ENCODE data around the gene UNC5B. TPM values are rescaled to one million over a fixed set of nuclear protein-coding genes. Genes with fewer than 3 reads are reported as not detected.
"Not testable (repeated sequence)": the region's sequence is repeated elsewhere in the genome, so short reads cannot be mapped to it uniquely, and the experiment has no call there.

The UNC5B gene
- total and polyA plus RNA-seq, 4 donors: 2.9 to 13.0 (median 8.5) TPM

- intact Hi-C loops (cut with DNase I): no loop called here
- Histone ChIP-seq H3K4me3 (ENCODE audit: low read length in 2 of 2) (peak overlapping the region; percentile 60 to 64), H3K36me3 (ENCODE audit: control insufficient read depth in 1 of 2, insufficient read depth in 2 of 2, low read length in 1 of 2) (no peaks in the 10 kb centered on the region), H3K27me3 (ENCODE audit: control insufficient read depth in 1 of 2, insufficient read depth in 2 of 2, low read length in 1 of 2) (no peaks in the 10 kb centered on the region), H3K4me1 (ENCODE audit: control insufficient read depth in 1 of 2, insufficient read depth in 2 of 2, low read length in 2 of 2) (peaks cover 0 to 3% of the 10 kb centered on the region in 2 donors), H3K27ac (ENCODE audit: low read depth in 1 of 2, low read length in 2 of 2) (peak overlapping the region in 1 of 2 donors; percentile 39), H3K9me3 (ENCODE audit: control insufficient read depth, low read length) (no peaks in the 10 kb centered on the region)
- peak in 1 of 2 donors; percentile 83 for DNase-seq
- ATAC-seq (ENCODE audit: low FRiP score): no peak
- 1 to 2% methylated on average over 57 of the region's 57 CpGs for WGBS, 2 donors
Measured at GRCh38 chr10:71217266-71218045, 5.1 kb downstream of the UNC5B start.

DNA sequence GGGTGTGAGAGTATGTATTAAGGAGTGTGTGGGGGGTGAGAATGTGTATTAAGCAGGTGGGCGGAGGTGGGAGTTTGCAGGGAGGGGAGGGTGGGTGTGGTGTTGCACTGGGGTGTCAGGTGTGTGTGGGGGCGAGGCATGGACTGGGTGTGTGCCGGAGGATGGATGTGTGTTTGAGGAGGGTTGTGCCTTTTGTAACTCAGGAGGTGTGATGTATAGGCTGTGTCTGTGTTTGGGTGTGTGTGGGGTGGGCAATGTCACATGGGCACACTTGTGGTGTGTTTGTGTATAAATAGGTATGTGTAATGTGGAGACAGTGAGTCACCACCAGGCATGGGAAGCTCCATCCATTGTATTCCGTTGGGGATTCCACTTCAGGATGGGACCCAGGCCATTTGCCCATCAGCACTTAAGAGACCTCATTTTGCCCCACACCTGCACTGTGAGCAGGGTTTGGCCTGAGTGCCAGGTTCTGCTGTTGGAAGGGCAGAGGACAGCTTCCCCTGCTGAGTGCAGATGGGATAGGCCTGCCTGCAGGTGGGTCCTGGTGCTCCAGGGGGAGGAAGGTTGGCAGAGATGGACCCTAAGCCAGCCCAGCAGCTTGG, 5.8 kb downstream of the UNC5B start:
- Histone ChIP-seq H3K9me3 (ENCODE audit: control insufficient read depth, low read length) (no peaks in the 10 kb centered on the region), H3K4me3 (ENCODE audit: low read length in 2 of 2) (no peak overlapping the region), H3K27me3 (ENCODE audit: control insufficient read depth in 1 of 2, insufficient read depth in 2 of 2, low read length in 1 of 2) (no peaks in the 10 kb centered on the region), H3K4me1 (ENCODE audit: control insufficient read depth in 1 of 2, insufficient read depth in 2 of 2, low read length in 2 of 2) (peaks cover 0 to 3% of the 10 kb centered on the region in 2 donors), H3K27ac (ENCODE audit: low read depth in 1 of 2, low read length in 2 of 2) (no peak overlapping the region), H3K36me3 (ENCODE audit: control insufficient read depth in 1 of 2, insufficient read depth in 2 of 2, low read length in 1 of 2) (no peaks in the 10 kb centered on the region)
- ATAC-seq (ENCODE audit: low FRiP score): no peak
- intact Hi-C loops (cut with DNase I): no loop called here
- DNase-seq: peak in 1 of 2 donors; percentile 60
- whole genome bisulfite sequencing, 2 donors: 71 to 79% methylated on average over 4 of the region's 4 CpGs

DNA sequence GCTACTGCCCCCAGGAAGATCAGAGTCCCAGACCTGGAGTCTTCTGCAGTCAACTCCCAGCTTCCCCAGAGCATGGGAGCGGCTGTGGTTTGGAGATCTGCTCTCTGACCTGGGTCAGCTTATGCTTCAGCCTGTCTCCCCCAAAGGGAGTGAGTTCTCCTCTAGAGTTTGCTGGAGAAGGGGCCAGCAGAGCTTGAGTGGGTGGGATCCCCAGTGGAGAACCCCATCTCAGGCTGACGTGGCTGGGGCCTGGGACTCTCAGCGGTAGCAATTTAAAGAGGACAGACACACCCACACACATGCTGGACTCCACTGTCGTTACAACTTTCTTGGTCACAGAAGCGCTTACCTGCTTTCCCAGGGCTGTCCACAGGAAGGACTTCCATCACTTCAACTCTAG, 6.3 kb downstream of the UNC5B start:
- Histone ChIP-seq H3K27ac (ENCODE audit: low read depth in 1 of 2, low read length in 2 of 2) (no peak overlapping the region), H3K4me1 (ENCODE audit: control insufficient read depth in 1 of 2, insufficient read depth in 2 of 2, low read length in 2 of 2) (peaks cover 0 to 3% of the 10 kb centered on the region in 2 donors), H3K9me3 (ENCODE audit: control insufficient read depth, low read length) (no peaks in the 10 kb centered on the region), H3K27me3 (ENCODE audit: control insufficient read depth in 1 of 2, insufficient read depth in 2 of 2, low read length in 1 of 2) (no peaks in the 10 kb centered on the region), H3K4me3 (ENCODE audit: low read length in 2 of 2) (no peak overlapping the region), H3K36me3 (ENCODE audit: control insufficient read depth in 1 of 2, insufficient read depth in 2 of 2, low read length in 1 of 2) (no peaks in the 10 kb centered on the region)
- 81 to 91% methylated on average over 5 of the region's 5 CpGs for WGBS, 2 donors
- peak in 1 of 2 donors; percentile 20 for DNase-seq
- intact Hi-C loops (cut with DNase I): no loop called here
- no peak for ATAC-seq (ENCODE audit: low FRiP score)

DNA sequence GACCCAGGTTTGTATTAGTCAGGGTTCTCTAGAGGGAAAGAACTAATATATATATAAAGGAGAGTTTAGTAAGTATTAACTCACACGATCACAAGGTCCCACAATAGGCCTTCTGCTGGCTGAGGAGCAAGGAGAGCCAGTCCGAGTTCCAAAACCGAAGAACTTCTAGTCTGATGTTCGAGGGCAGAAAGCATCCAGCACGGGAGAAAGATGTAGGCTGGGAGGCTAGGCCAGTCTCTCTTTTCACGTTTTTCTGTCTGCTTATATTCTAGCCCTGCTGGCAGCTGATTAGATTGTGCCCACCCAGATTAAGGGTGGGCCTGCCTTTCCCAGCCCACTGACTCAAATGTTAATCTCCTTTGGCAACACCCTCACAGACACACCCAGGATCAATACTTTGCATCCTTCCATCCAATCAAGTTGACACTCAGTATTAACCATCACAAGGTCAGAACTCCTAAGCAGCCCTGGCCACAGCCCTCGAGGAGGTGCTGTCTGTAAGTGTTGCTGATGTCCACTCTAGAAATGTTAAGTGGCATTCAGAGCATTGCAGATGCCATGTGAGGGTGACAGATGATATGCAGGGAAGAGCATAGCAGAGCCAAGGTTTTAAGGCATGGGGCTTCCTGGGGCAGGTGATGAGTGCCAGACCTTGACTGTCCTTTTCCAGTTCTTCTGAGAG, 7.0 kb downstream of the UNC5B start:
- H3K4me1 ChIP-seq (ENCODE audit: control insufficient read depth in 1 of 2, insufficient read depth in 2 of 2, low read length in 2 of 2); H3K4me3 ChIP-seq (ENCODE audit: low read length in 2 of 2); ATAC-seq (ENCODE audit: low FRiP score); H3K27ac ChIP-seq (ENCODE audit: low read depth in 1 of 2, low read length in 2 of 2); H3K27me3 ChIP-seq (ENCODE audit: control insufficient read depth in 1 of 2, insufficient read depth in 2 of 2, low read length in 1 of 2); intact Hi-C loops (cut with DNase I); H3K9me3 ChIP-seq (ENCODE audit: control insufficient read depth, low read length); H3K36me3 ChIP-seq (ENCODE audit: control insufficient read depth in 1 of 2, insufficient read depth in 2 of 2, low read length in 1 of 2): not testable (repeated sequence)
- DNase-seq: peak in 1 of 2 donors; percentile 9
- 86% methylated on average over 7 of the region's 7 CpGs for WGBS, 2 donors

GRCh38 chr10:71219918-71220688, 7.7 kb downstream of the UNC5B start:
- no peak overlapping the region for H3K27ac ChIP-seq (ENCODE audit: low read depth in 1 of 2, low read length in 2 of 2)
- no peak overlapping the region for H3K4me3 ChIP-seq (ENCODE audit: low read length in 2 of 2)
- 94 to 95% methylated on average over 8 of the region's 8 CpGs for whole genome bisulfite sequencing, 2 donors
- H3K4me1 ChIP-seq (ENCODE audit: control insufficient read depth in 1 of 2, insufficient read depth in 2 of 2, low read length in 2 of 2): no peaks in the 10 kb centered on the region
- H3K27me3 ChIP-seq (ENCODE audit: control insufficient read depth in 1 of 2, insufficient read depth in 2 of 2, low read length in 1 of 2): no peaks in the 10 kb centered on the region
- H3K36me3 ChIP-seq (ENCODE audit: control insufficient read depth in 1 of 2, insufficient read depth in 2 of 2, low read length in 1 of 2): no peaks in the 10 kb centered on the region
- no peak for ATAC-seq (ENCODE audit: low FRiP score)
- no peaks in the 10 kb centered on the region for H3K9me3 ChIP-seq (ENCODE audit: control insufficient read depth, low read length)
- intact Hi-C loops (cut with DNase I): no loop called here
- DNase-seq: peak in 1 of 2 donors; percentile 34

- Histone ChIP-seq H3K4me3 (ENCODE audit: low read length in 2 of 2) (no peak overlapping the region), H3K9me3 (ENCODE audit: control insufficient read depth, low read length) (no peaks in the 10 kb centered on the region), H3K36me3 (ENCODE audit: control insufficient read depth in 1 of 2, insufficient read depth in 2 of 2, low read length in 1 of 2) (no peaks in the 10 kb centered on the region), H3K4me1 (ENCODE audit: control insufficient read depth in 1 of 2, insufficient read depth in 2 of 2, low read length in 2 of 2) (no peaks in the 10 kb centered on the region), H3K27ac (ENCODE audit: low read depth in 1 of 2, low read length in 2 of 2) (no peak overlapping the region), H3K27me3 (ENCODE audit: control insufficient read depth in 1 of 2, insufficient read depth in 2 of 2, low read length in 1 of 2) (no peaks in the 10 kb centered on the region)
- DNase-seq (peak in 1 of 2 donors; percentile 46), ATAC-seq (ENCODE audit: low FRiP score) (no peak)
- intact Hi-C loops (cut with DNase I): no loop called here
- 77 to 81% methylated on average over 12 of the region's 12 CpGs for WGBS, 2 donors
Measured at GRCh38 chr10:71220689-71221540, 8.5 kb downstream of the UNC5B start.

DNA sequence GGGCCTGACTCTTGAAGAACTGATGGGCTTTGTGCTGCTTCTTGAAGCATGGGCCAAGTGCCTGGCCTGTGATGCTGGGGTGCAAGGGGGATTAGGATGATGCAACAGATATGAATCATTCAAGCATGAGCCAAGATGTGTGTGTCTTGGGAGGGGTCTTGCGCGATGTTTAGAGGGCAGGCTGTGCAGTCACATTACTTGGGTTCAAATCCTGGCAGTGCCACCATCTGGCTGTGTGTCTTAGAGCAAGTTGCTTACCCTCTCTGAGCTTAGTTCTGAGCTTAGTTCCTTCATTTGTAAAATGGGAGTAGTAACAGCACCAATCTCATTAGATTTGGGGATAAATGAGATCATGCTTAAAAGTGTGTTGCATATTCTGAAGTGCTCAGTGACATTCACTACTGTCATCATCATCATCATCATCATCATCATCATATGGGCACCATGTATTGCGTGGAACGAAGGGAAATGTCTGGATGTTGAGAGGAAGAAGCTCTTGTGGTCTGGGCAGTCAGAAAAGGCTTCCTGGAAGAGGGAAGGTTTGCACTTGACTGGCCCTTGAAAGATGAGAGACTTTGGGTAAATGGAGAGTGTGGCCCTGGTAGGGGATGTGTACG, 9.3 kb downstream of the UNC5B start:
- Histone ChIP-seq H3K9me3 (ENCODE audit: control insufficient read depth, low read length) (no peaks in the 10 kb centered on the region), H3K27me3 (ENCODE audit: control insufficient read depth in 1 of 2, insufficient read depth in 2 of 2, low read length in 1 of 2) (no peaks in the 10 kb centered on the region), H3K36me3 (ENCODE audit: control insufficient read depth in 1 of 2, insufficient read depth in 2 of 2, low read length in 1 of 2) (no peaks in the 10 kb centered on the region), H3K4me1 (ENCODE audit: control insufficient read depth in 1 of 2, insufficient read depth in 2 of 2, low read length in 2 of 2) (no peaks in the 10 kb centered on the region), H3K27ac (ENCODE audit: low read depth in 1 of 2, low read length in 2 of 2) (no peak overlapping the region), H3K4me3 (ENCODE audit: low read length in 2 of 2) (no peak overlapping the region)
- no peak for ATAC-seq (ENCODE audit: low FRiP score)
- intact Hi-C loops (cut with DNase I): no loop called here
- 91 to 96% methylated on average over 5 of the region's 5 CpGs for WGBS, 2 donors
- peak in 1 of 2 donors; percentile 19 for DNase-seq
